SK-N-MC (cell line): Measurements from ENCODE around the gene FAM50A.

Experiments
- DNase-seq: peaks from one replicate; pipeline ENCODE4 v3.0.0-alpha.2; 2011; ENCODE audit warnings: low read depth, low spot score
- H3K27ac ChIP-seq: fragments of 200-600 bp; sonication (generic); 2 replicates; pipeline ENCODE4 v1.5.1; 2016; ENCODE audit warnings: mixed run types
- H3K36me3 ChIP-seq: fragments of 200-600 bp; sonication (generic); 2 replicates; pipeline ENCODE4 v1.6.1; 2017; ENCODE audit warnings: antibody characterized with exemption, low read length, mixed read lengths; ENCODE audit not compliant: insufficient read depth
- H3K4me3 ChIP-seq: fragments of 200-600 bp; sonication (generic); 2 replicates; pipeline ENCODE4 v1.5.1; 2016
- H3K9ac ChIP-seq: fragments of 200-600 bp; sonication (generic); 2 replicates; pipeline ENCODE4 v1.8.0; 2017; ENCODE audit warnings: mixed run types, mixed read lengths; ENCODE audit not compliant: insufficient read length
- H3K9me3 ChIP-seq: fragments of 200-600 bp; sonication (generic); 2 replicates; pipeline ENCODE4 v1.6.1; 2017; ENCODE audit warnings: low read depth, mild to moderate bottlenecking, antibody characterized with exemption, low read length, moderate library complexity, mixed read lengths
- EZH2 ChIP-seq: fragments of 200-600 bp; sonication (generic); IDR thresholded peaks from one replicate; pipeline ENCODE4 v1.6.1; 2017; ENCODE audit warnings: antibody characterized with exemption
- FOXP2 ChIP-seq: optimal IDR thresholded peaks from 2 replicates; pipeline ENCODE3; 2011; ENCODE audit warnings: mild to moderate bottlenecking, moderate library complexity; ENCODE audit not compliant: insufficient read depth; ENCODE audit errors: extremely low read length, control extremely low read depth
- POLR2AphosphoS5 ChIP-seq: IDR thresholded peaks from 2 replicates; pipeline ENCODE4 v1.6.1; 2012; ENCODE audit warnings: mild to moderate bottlenecking, low read depth, low read length, borderline replicate concordance

The FAM50A gene

DNA sequence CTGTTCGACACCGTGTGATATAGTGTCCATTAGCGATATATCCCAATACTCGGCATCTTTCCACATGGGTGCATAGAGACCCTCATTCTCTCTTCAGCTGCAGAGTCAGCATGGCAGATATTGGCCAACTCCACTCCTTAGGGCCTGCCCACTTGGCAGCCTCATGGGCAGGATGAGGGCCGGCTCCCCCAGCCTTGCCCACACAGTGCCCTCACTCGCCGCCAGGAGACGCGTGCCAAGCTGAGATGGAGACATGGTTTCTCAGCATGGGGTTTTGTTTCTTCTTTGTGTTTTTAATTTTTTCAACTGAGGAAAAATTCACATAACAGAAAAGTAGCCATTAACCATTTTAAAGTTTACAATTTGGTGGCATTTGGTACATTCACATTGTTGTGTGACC lies 8.9 kb downstream of the FAM50A start:
- Histone ChIP-seq H3K4me3 (no peak overlapping the region), H3K27ac (no peak overlapping the region), H3K9ac (no peak overlapping the region), H3K36me3 (no peaks in the 10 kb centered on the region; the same call in 1 of the 2 replicates), H3K9me3 (no peaks in the 10 kb centered on the region)
- DNase-seq = no peak
- TF ChIP-seq POLR2AphosphoS5 = no peak
- no peak for TF ChIP-seq FOXP2
- no peak for TF ChIP-seq EZH2

DNA sequence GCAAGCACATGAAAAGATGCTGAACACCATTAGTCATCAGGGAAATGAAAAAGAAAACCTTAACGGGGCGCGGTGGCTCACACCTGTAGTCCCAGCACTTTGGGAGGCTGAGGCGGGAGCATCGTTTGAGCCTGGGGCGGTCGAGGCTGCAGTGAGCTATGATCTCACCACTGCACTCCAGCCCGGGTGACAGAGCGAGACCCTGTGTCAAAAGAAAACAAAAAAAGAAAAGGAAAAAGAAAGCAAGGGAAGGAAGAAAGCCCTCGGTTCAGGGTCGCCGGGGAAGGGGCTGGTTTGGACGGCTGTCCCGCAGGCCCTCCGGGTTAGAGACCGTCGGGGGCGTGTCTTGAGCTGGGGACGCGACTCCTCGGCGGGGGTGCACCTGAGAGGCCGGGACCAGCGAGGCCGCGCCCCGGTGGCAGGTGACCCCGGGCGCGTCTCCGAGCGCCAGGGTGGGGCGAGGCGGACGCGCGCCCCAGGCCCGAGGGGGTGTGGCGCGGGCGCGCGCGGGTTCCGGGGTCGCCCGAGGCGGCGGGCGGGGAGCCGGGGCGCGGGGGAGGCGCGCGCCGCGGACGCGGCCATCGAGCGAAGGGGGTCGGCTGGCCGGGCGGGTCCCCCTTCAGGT lies 13.7 kb downstream of the FAM50A start:
- no peak overlapping the region for H3K27ac ChIP-seq
- H3K9ac ChIP-seq = no peak overlapping the region
- no peaks in the 10 kb centered on the region for H3K9me3 ChIP-seq
- TF ChIP-seq EZH2 = no peak
- TF ChIP-seq POLR2AphosphoS5 = no peak
- TF ChIP-seq FOXP2 = no peak
- DNase-seq = no peak
- no peaks in the 10 kb centered on the region; the same call in 1 of the 2 replicates for H3K36me3 ChIP-seq
- H3K4me3 ChIP-seq = peak overlapping the region; percentile 77

DNA sequence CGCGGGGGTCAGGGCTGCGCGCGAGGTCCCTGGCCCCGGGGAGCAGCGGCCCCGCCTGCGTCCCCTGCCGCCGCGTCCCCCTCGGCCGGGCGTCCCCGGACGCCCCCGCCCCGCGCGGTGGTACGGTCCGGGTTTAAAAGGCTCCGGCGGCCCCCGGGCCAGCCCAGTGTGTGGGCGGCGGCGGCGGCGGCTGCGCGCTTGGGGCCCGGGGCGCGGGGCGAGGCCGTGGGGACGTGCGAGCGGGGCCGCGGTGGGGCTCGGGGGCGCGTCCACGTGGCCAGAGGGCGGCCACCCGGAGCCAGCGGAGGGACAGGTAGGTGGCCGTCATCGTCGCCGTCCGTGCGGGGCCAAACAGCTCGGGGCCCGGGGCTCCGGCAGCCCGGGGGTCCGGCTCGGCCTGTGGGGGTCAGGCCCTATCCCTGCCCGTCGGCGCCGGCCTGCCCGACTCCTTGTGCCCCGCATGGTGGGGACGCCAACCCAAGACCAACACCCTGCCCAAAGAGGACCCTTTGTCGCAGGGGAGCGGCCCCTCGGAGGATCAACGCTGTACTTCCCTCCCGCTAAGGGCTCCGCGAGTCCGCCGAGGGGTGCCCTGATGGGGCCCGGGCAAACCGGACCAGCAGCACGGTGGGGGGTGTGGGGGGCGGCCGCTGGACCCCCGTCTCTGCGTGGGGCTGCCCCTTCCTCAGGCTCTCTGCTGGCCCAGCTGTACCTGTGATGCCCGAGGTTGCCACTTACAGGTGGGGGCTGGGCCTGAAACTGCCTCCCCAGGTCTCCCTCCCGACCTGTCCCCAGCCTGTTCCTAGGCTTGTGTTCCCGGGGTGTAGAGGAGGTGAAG lies 14.4 kb downstream of the FAM50A start, which contains the start of gene PLXNA3:
PLXNA3 (plus strand) TSS at position 166 of the 838 bp plus-strand sequence. CDS start 1,903 bp downstream, outside the sequence.
- no peak within 1 kb of the TSS for H3K27ac ChIP-seq
- TF ChIP-seq EZH2 (no peak), POLR2AphosphoS5 (no peak), FOXP2 (no peak)
- H3K36me3 ChIP-seq = no peaks in the 10 kb centered on the region; the same call in 1 of the 2 replicates
- no peak for DNase-seq
- peak within 1 kb of the TSS; percentile 60 for H3K9ac ChIP-seq
- no peaks in the 10 kb centered on the region for H3K9me3 ChIP-seq
- H3K4me3 ChIP-seq = peak within 1 kb of the TSS; percentile 77

DNA sequence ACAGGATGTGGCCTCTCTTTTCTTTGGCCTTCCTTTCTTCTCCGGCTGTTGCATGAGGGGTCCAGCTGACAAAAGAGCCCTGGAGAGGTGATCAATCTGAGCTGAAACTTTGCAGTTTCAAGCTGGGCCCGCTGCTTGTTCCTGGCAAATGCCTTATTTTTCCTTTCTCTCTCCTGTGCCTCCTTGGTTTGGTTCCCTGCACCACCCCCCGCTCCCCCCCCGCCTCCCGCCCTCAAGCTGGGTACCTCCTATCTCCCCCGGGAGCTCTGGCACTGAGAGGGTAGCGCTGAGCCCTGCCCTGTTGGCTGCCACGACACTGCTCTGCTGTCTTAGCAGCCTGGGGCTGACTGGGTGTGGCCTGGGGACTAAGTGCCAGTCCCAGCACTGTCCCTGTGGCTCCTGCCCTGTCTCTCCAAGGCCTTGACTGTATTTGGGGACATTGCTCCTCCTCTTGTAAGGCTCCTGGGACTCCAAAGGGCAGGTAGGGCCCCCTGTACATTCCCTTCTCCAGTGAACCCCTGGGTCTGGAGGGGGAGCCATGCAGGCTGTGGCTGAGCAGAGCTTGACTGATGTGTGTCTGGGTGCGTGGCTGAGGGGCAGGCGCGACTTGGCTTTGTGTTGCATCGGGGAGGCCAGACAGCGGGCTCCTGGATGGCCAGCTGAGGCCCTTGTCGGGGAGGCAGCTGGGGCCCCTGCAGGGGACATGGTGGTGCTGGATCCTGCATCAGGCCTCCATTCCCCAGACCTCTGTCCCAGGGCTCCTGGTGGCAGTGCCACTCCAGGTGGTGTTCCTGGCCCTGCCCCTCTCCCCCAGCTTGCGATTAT lies 15.2 kb downstream of the FAM50A start:
- Histone ChIP-seq H3K9me3 (no peaks in the 10 kb centered on the region), H3K4me3 (peak overlapping the region; percentile 77)
- no peak for DNase-seq

DNA sequence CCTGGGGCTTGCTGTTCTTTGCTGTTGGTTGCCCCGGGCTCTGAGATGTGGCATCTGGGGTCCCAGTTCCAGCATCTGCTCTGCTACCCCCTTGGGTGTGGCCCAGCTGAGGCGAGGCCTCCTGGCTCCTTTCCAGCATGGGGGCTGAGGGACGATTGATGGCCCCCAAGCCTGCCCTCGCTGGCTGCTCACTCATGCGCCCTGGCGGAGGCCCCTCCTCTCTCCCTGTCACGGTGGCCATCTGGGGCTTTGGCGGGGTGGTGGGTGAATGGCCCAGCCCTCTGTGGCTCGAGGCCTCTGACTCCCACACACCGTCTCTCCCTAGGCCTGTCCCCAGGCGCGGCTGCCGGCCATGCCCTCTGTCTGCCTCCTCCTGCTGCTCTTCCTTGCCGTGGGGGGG lies 15.9 kb downstream of the FAM50A start:
- H3K27ac ChIP-seq = no peak overlapping the region
- no peak for TF ChIP-seq EZH2
- TF ChIP-seq FOXP2 = no peak
- no peak for TF ChIP-seq POLR2AphosphoS5
- no peak for DNase-seq
- H3K9me3 ChIP-seq = no peaks in the 10 kb centered on the region
- no peak overlapping the region for H3K9ac ChIP-seq
- H3K36me3 ChIP-seq = no peaks in the 10 kb centered on the region; the same call in 1 of the 2 replicates
- no peak overlapping the region for H3K4me3 ChIP-seq

More for the DNA sequence above, 15.2 kb downstream of the FAM50A start:
- peak overlapping the region; percentile 60 for H3K9ac ChIP-seq
- H3K27ac ChIP-seq = no peak overlapping the region
- TF ChIP-seq POLR2AphosphoS5 (no peak), FOXP2 (no peak), EZH2 (no peak)
- H3K36me3 ChIP-seq = no peaks in the 10 kb centered on the region; the same call in 1 of the 2 replicates

DNA sequence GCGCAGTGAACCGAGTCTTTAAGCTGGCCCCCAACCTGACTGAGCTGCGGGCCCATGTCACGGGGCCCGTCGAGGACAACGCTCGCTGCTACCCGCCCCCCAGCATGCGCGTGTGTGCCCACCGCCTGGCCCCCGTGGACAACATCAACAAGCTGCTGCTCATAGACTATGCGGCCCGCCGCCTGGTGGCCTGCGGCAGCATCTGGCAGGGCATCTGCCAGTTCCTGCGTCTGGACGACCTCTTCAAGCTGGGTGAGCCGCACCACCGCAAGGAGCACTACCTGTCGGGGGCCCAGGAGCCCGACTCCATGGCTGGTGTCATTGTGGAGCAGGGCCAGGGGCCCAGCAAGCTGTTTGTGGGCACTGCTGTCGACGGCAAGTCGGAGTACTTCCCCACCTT lies 16.4 kb downstream of the FAM50A start:
- TF ChIP-seq FOXP2 = no peak
- TF ChIP-seq EZH2 = no peak
- no peak for TF ChIP-seq POLR2AphosphoS5
- DNase-seq = no peak
- no peaks in the 10 kb centered on the region; the same call in 1 of the 2 replicates for H3K36me3 ChIP-seq
- no peak overlapping the region for H3K27ac ChIP-seq
- H3K9ac ChIP-seq = no peak overlapping the region
- no peak overlapping the region for H3K4me3 ChIP-seq
- H3K9me3 ChIP-seq = no peaks in the 10 kb centered on the region

DNA sequence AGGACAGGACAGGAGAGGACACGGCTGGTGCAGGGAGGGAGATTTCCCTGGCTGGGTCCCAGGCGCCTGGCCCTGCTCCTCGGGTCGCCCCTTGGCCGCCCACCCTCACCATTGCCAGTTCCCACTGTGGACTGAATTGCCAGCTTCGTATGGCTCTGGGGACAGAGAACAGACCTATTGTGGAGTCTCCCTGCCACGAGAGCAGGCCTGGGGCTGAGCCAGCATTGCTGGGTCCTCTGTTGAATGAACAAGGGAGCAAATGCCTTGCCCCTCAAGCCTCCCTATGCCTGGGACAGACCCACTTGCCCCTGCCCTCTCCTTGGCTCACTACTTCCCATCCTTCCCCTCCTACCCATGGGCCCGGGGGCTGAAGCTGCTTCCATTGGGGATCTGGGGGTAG lies 18.5 kb downstream of the FAM50A start:
- no peak overlapping the region for H3K4me3 ChIP-seq
- no peaks in the 10 kb centered on the region for H3K9me3 ChIP-seq
- H3K27ac ChIP-seq = no peak overlapping the region
- no peak for DNase-seq
- TF ChIP-seq POLR2AphosphoS5 (no peak), FOXP2 (no peak), EZH2 (no peak)
- no peaks in the 10 kb centered on the region; the same call in 1 of the 2 replicates for H3K36me3 ChIP-seq
- H3K9ac ChIP-seq = no peak overlapping the region

DNA sequence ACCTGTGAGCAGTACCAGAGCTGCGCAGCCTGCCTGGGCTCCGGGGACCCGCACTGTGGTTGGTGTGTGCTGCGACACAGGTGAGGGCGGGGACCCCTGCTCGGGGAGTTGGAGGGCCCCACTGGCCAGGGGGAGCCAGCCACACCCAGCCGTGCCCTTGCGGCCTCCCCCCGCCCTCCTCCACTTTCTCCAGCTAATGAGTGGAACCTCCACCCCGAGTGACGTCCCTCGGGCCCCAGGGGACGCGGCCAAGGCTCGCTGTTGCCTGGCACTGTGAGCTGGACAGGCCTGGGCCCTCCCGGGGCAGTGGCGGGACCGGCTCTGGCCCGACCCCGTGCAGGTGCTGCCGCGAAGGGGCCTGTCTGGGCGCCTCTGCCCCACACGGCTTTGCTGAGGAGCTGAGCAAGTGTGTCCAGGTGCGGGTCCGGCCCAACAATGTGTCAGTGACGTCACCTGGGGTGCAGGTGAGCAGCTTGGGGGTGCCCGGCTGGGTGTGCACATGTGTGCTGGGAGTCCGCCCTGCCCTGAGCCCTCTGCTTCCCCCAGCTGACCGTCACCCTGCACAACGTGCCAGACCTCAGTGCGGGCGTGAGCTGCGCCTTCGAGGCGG lies 19.8 kb downstream of the FAM50A start:
- no peak for TF ChIP-seq POLR2AphosphoS5
- TF ChIP-seq FOXP2 = no peak
- no peak for TF ChIP-seq EZH2
- DNase-seq = no peak
- H3K36me3 ChIP-seq = no peaks in the 10 kb centered on the region; the same call in 1 of the 2 replicates

More for the DNA sequence above, 19.8 kb downstream of the FAM50A start:
- Histone ChIP-seq H3K9me3 (no peaks in the 10 kb centered on the region), H3K4me3 (no peak overlapping the region), H3K27ac (no peak overlapping the region), H3K9ac (no peak overlapping the region)
